HepG2 (cell line): ENCODE data around the gene RASL12. TPM values are rescaled to one million over a fixed set of nuclear protein-coding genes. Genes with fewer than 3 reads are reported as not detected.

Source experiments
- ATAC-seq: fragments of 200-7000 bp; cut with Tn5 transposase; 3 replicates; pipeline ENCODE4 v1.9.1; 2020; ENCODE audit warnings: mild to moderate bottlenecking, moderate library complexity
- BruUV-seq: library from RNA; stranded (reverse); fragments of 400-500 nt; replicated peaks from 2 replicates; lab custom pipeline; 2021; lab: Mats Ljungman, UMichigan
- CTCF ChIA-PET: fragments of 300-600 bp; formaldehyde crosslinking; extraction: SDS; loops from one replicate; lab custom pipeline; 2021; ENCODE audit warnings: low total read pairs, inconsistent platforms, low intra/inter-chr PET ratio; lab: Yijun Ruan, JAX
- POLR2A ChIA-PET: fragments of 350-600 bp; sonication (Branson Sonifier 250); formaldehyde crosslinking; loops from one replicate; lab custom pipeline; 2020; ENCODE audit warnings: antibody characterized with exemption, inconsistent platforms; lab: Yijun Ruan, JAX
- DNase-seq: peaks from one replicate; pipeline ENCODE4 v3.0.0-alpha.2; 2015; ENCODE audit warnings: low spot score
- FAIRE-seq: peaks from 3 replicates; lab custom pipeline; 2011; peaks lifted over from hg19 to GRCh38; lab: Jason Lieb, UNC
- H2AFZ ChIP-seq: one replicate; pipeline ENCODE4 v1.6.1; 2011; ENCODE audit warnings: low read length, inconsistent platforms
- H3K27ac ChIP-seq: fragments of 300-600 bp; 3 replicates; pipeline ENCODE4 v1.8.0; 2011; ENCODE audit warnings: mixed run types, mild to moderate bottlenecking, mixed read lengths, low read length, inconsistent platforms; ENCODE audit not compliant: insufficient read depth; ENCODE audit errors: extremely low read length
- H3K27me3 ChIP-seq, 2 experiments: fragments of 200-600 bp in 1 of 2; 2 replicates in 1 of 2; 3 replicates in 1 of 2; pipeline versions ENCODE4 v1.6.0 to v1.8.0; 2011; ENCODE audit warnings: low read length in 2 of 2, mild to moderate bottlenecking in 2 of 2, moderate library complexity in 2 of 2, inconsistent platforms in 1 of 2; ENCODE audit not compliant: insufficient read depth in 2 of 2, control insufficient read depth in 1 of 2
- H3K36me3 ChIP-seq, 2 experiments: fragments of 200-600 bp in 1 of 2; replicated peaks in 1 of 2; 2 replicates in 1 of 2; 3 replicates in 1 of 2; pipeline versions ENCODE4 v1.5.1 to v1.8.0; 2011; ENCODE audit warnings: low read length in 2 of 2, inconsistent platforms in 1 of 2; ENCODE audit not compliant: insufficient read depth in 2 of 2, control insufficient read depth in 1 of 2
- H3K4me1 ChIP-seq: 2 replicates; pipeline ENCODE4 v1.5.1; 2012; ENCODE audit warnings: low read length, inconsistent platforms; ENCODE audit not compliant: insufficient read depth
- H3K4me2 ChIP-seq: 2 replicates; pipeline ENCODE4 v1.6.0; 2011; ENCODE audit warnings: low read depth, low read length, inconsistent platforms
- H3K4me3 ChIP-seq, 3 experiments: fragments of 200-600 bp in 1 of 3; sonication (generic), shearing (Covaris generic) in 1 of 3; replicated peaks in 1 of 3; 2 replicates each; pipeline ENCODE4 v1.5.1; 2011 to 2016; ENCODE audit warnings: low read length in 3 of 3, inconsistent platforms in 2 of 3, low read depth in 2 of 3, mild to moderate bottlenecking in 2 of 3, control low read depth in 1 of 3, mixed read lengths in 1 of 3; ENCODE audit not compliant: insufficient read depth in 1 of 3
- H3K79me2 ChIP-seq: one replicate; pipeline ENCODE4 v1.6.1; 2011; ENCODE audit warnings: low read length, inconsistent platforms; ENCODE audit not compliant: insufficient read depth
- H3K9ac ChIP-seq: 2 replicates; pipeline ENCODE4 v1.6.0; 2011; ENCODE audit warnings: mild to moderate bottlenecking, low read depth, low read length, inconsistent platforms; ENCODE audit not compliant: insufficient read depth
- H3K9me3 ChIP-seq: 2 replicates; pipeline ENCODE4 v1.5.1; 2012; ENCODE audit warnings: mild to moderate bottlenecking, low read length
- H4K20me1 ChIP-seq: 2 replicates; pipeline ENCODE4 v1.6.0; 2011; ENCODE audit warnings: inconsistent platforms, mild to moderate bottlenecking, low read length, moderate library complexity; ENCODE audit not compliant: insufficient read depth
- NFIB ChIP-seq: sonication (generic); formaldehyde crosslinking; IDR thresholded peaks from 2 replicates; pipeline ENCODE4 v1.9.0; 2021; ENCODE audit warnings: missing genetic modification reagents, mild to moderate bottlenecking, borderline replicate concordance
- PAF1 ChIP-seq: IDR thresholded peaks from 2 replicates; pipeline ENCODE4 v1.6.1; 2016; ENCODE audit warnings: missing genetic modification reagents, missing compliant biosample characterization
- PLRG1 ChIP-seq: fragments of 450-650 bp; conservative IDR thresholded peaks from 2 replicates; pipeline ENCODE4 v1.6.1; 2016
- YY1 ChIP-seq: IDR thresholded peaks from 2 replicates; pipeline ENCODE4 v1.6.1; 2011; ENCODE audit warnings: low read length, low read depth, moderate library complexity, mild to moderate bottlenecking; ENCODE audit not compliant: insufficient read depth, insufficient replicate concordance
- ZNF121 ChIP-seq: sonication (generic); formaldehyde crosslinking; IDR thresholded peaks from 2 replicates; pipeline ENCODE4 v1.5.0; 2020; ENCODE audit warnings: mild to moderate bottlenecking, missing genetic modification reagents
- ZNF234 ChIP-seq: sonication (generic); formaldehyde crosslinking; conservative IDR thresholded peaks from 2 replicates; pipeline ENCODE4 v1.5.1; 2020; ENCODE audit warnings: mild to moderate bottlenecking, missing genetic modification reagents
- ZNF451 ChIP-seq: sonication (generic); formaldehyde crosslinking; IDR thresholded peaks from 2 replicates; pipeline ENCODE4 v1.5.0; 2020; ENCODE audit warnings: mild to moderate bottlenecking, missing genetic modification reagents
- ZNF563 ChIP-seq: sonication (generic); formaldehyde crosslinking; IDR thresholded peaks from 2 replicates; pipeline ENCODE4 v1.8.0; 2022; ENCODE audit warnings: mild to moderate bottlenecking, moderate library complexity, missing genetic modification reagents
- ZNF589 ChIP-seq: sonication (generic); formaldehyde crosslinking; conservative IDR thresholded peaks from 2 replicates; pipeline ENCODE4 v1.8.0; 2022; ENCODE audit warnings: mild to moderate bottlenecking, moderate library complexity, missing genetic modification reagents
- ZNF660 ChIP-seq: sonication (generic); formaldehyde crosslinking; IDR thresholded peaks from 2 replicates; pipeline ENCODE4 v1.5.1; 2020; ENCODE audit warnings: mild to moderate bottlenecking, low read depth, missing genetic modification reagents, borderline replicate concordance
- ZNF746 ChIP-seq: sonication (generic); formaldehyde crosslinking; IDR thresholded peaks from 2 replicates; pipeline ENCODE4 v1.8.0; 2022; ENCODE audit warnings: mild to moderate bottlenecking, missing genetic modification reagents
- WGBS: methylation state at CpG from one replicate; pipeline ENCODE4 v1.1.6; 2017; ENCODE audit warnings: low lambda C conversion rate; 5-methylcytosine and 5-hydroxymethylcytosine counted together
- in situ Hi-C: cut with HindIII; loops from 2 replicates; pipeline ENCODE4 v1.10.0; 2017; ENCODE audit warnings: low pct_unique_long_range_greater_than_20kb; ENCODE audit not compliant: extremely low pct_ligation_motif_present
- intact Hi-C: fragments of 100-400 bp; cut with micrococcal nuclease; formaldehyde crosslinking; loops from one replicate; pipeline ENCODE4 v1.10.0; 2022; ENCODE audit not compliant: unreplicated experiment
- polyA plus RNA-seq, 8 experiments: library from polyadenylated mRNA; depleted of rRNA in 3 of 8; stranded (reverse) in 7 of 8; unstranded in 1 of 8; fragments of >200 nt; fragmentation: Illumina TruSeq in 4 of 8; extraction: Trizol in 4 of 8; gene quantifications; 2 replicates each; pipeline versions ENCODE4 v1.2.1 to v1.2.3, GENCODE V29; 2011 to 2016; ENCODE audit warnings: low read depth in 4 of 8, missing spikeins in 1 of 8, mixed read lengths in 1 of 8; ENCODE audit not compliant: insufficient read depth in 1 of 8
- total RNA-seq, 5 experiments: library from RNA; depleted of rRNA; stranded (reverse); fragments of >200 nt; fragmentation: Illumina TruSeq; extraction: Trizol; gene quantifications; 2 replicates each; pipeline ENCODE4 v1.2.3, GENCODE V29; 2016; ENCODE audit warnings: low read depth in 1 of 5
- TF ChIP-seq, protein P1 (sequence below): sonication (generic); formaldehyde crosslinking; IDR thresholded peaks from 2 replicates; pipeline ENCODE4 v1.4.0; 2020; ENCODE audit warnings: missing genetic modification reagents, borderline replicate concordance
- TF ChIP-seq, protein P2 (sequence below): sonication (generic); formaldehyde crosslinking; IDR thresholded peaks from 2 replicates; pipeline ENCODE4 v1.5.0; 2020; ENCODE audit warnings: missing genetic modification reagents, mild to moderate bottlenecking, borderline replicate concordance

The RASL12 gene
- total and polyA plus RNA-seq, 2 of the 13 experiments (the other 11 are each of a cell fraction or from before 2014, with no cell fraction given): 0.16 to 0.55 TPM

DNA sequence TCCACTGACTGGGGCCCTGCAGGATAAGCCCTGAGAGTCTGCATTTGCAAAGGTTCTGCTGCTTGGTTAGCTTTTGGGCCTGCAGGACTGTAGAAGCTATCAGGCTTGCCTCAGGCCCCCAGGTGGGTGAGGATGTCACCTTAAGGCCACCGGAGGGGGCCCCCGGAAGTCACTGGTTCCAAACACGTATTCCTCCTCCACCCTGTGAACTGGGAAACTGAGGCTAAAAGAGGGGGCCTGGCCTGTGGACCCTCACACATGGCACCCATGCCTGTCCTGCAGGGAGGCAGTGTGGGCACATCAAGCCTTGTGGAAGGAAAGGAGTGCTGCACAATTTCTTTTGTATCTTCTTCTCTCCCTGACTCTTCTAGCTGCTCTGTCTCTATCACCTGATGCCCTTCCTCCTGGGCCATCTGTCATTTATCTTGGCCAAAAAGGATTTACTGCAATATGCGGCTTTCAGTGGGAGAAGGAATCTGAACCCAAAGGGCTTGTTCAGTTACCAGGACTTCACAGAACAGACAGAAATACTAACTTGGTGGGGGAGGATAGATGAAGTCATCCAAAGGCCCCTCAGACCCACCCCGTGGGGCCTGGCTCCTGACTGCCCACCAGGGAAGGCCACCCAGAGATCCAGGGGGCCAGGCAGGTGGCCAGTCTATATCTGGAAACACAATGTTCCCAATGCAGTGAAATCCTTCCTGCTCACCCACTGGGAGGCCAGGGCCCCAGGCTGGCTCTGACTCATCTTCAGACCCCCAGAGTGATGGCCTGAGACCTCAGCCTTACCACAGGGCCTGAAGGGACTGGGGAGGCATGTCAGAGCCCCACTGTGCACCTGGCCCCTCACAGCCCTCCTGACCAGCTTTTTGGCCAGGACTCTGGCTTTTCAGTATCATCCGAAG, 28.9 kb upstream of the RASL12 start:
- no TSS peak for BruUV-seq
- Histone ChIP-seq H3K4me2 (no peak overlapping the region), H3K79me2 (no peaks in the 10 kb centered on the region), H3K27ac (no peak overlapping the region), H3K36me3 (peaks cover 6 to 13% of the 10 kb centered on the region in 2 experiments; a peak in 4 of 5 replicates), H4K20me1 (no peaks in the 10 kb centered on the region), H3K4me1 (peaks cover 26% of the 10 kb centered on the region), H3K9ac (no peak overlapping the region), H3K27me3 (no peaks in the 10 kb centered on the region), H3K4me3 (no peak overlapping the region), H3K9me3 (no peaks in the 10 kb centered on the region), H2AFZ (no peak overlapping the region)
- TF ChIP-seq ZNF451 (CRISPR knock-in tag) (no peak), PAF1 (CRISPR knock-in tag) (no peak), ZNF660 (CRISPR knock-in tag) (no peak), YY1 (no peak), PLRG1 (no peak), ZNF746 (CRISPR knock-in tag) (no peak), ZNF563 (no peak), ZNF121 (CRISPR knock-in tag) (no peak), ZNF234 (CRISPR knock-in tag) (no peak), ZNF589 (no peak), NFIB (CRISPR knock-in tag) (no peak)
- TF ChIP-seq, protein P1, sequence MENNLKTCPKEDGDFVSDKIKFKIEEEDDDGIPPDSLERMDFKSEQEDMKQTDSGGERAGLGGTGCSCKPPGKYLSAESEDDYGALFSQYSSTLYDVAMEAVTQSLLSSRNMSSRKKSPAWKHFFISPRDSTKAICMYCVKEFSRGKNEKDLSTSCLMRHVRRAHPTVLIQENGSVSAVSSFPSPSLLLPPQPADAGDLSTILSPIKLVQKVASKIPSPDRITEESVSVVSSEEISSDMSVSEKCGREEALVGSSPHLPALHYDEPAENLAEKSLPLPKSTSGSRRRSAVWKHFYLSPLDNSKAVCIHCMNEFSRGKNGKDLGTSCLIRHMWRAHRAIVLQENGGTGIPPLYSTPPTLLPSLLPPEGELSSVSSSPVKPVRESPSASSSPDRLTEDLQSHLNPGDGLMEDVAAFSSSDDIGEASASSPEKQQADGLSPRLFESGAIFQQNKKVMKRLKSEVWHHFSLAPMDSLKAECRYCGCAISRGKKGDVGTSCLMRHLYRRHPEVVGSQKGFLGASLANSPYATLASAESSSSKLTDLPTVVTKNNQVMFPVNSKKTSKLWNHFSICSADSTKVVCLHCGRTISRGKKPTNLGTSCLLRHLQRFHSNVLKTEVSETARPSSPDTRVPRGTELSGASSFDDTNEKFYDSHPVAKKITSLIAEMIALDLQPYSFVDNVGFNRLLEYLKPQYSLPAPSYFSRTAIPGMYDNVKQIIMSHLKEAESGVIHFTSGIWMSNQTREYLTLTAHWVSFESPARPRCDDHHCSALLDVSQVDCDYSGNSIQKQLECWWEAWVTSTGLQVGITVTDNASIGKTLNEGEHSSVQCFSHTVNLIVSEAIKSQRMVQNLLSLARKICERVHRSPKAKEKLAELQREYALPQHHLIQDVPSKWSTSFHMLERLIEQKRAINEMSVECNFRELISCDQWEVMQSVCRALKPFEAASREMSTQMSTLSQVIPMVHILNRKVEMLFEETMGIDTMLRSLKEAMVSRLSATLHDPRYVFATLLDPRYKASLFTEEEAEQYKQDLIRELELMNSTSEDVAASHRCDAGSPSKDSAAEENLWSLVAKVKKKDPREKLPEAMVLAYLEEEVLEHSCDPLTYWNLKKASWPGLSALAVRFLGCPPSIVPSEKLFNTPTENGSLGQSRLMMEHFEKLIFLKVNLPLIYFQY (CRISPR knock-in tag): no peak
- TF ChIP-seq, protein P2, sequence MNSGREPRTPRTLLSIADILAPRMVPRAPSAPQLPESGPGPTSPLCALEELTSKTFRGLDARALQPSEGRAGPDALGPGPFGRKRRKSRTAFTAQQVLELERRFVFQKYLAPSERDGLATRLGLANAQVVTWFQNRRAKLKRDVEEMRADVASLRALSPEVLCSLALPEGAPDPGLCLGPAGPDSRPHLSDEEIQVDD (CRISPR knock-in tag): no peak
- DNase-seq (no peak), FAIRE-seq (no peak), ATAC-seq (no peak)
- in situ Hi-C loops: no loop called here
- CTCF ChIA-PET: interaction anchor here (0.7 kb wide), 1 partner anchor 64 kb away, joined by 3 read pairs; no protein-coding TSS in a partner anchor
- 85% methylated on average over 4 of the region's 6 CpGs for WGBS
- intact Hi-C loops: no loop called here
- POLR2A ChIA-PET: interaction anchor here (0.6 kb wide), 1 partner anchor 1864 kb away, joined by 4 read pairs; no protein-coding TSS in a partner anchor
